SU-DHL-6 (cell line): ENCODE measurements around the gene TPST2.

Experiments
- EZH2phosphoT487 ChIP-seq: fragments of 200-600 bp; sonication (generic), shearing (Covaris generic); conservative IDR thresholded peaks from 2 replicates; pipeline ENCODE4 v1.6.1; 2018; ENCODE audit warnings: mild to moderate bottlenecking, antibody characterized with exemption, low read length, moderate library complexity, mixed read lengths
- TF ChIP-seq, protein P1 (sequence below): fragments of 200-600 bp; sonication (generic); IDR thresholded peaks from one replicate; pipeline ENCODE4 v1.5.1; 2017; ENCODE audit warnings: antibody characterized with exemption, mild to moderate bottlenecking, low read length, moderate library complexity; ENCODE audit not compliant: insufficient read depth, poor library complexity, severe bottlenecking

DNA sequence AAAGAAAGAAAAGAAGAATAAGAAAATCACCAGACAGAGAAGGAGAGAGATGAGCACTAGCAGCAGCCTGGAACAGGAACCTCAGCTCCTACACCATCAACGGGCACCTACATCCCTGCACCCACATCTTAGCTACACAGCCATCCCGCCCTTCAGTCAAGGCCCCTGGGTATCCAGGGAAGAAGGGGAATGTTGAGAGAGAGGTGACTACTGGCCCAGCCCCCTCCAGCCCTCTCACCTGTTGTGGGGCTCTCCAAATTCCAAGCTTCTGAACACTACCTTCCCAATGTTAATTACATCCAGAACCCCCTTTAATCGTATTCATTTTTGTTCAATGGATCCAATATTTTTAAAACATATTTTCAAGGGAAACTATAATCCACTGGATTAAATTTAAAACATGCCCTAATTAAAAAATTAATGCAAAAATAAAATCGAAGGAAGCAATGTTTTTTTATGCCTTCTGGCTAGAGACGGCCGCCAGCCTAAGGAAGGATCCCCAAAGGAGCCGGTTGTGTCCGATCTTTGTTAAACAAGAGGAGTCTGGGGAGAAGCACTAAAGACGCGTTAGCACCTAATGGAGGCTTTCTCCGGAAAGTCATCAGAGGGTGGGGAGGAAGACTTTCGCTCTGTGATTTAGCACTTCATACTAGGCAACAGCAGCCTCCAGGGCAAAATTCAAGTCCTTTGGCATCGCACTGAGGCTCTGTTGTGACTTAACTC, 9.5 kb downstream of the TPST2 start:
- TF ChIP-seq, protein P1, sequence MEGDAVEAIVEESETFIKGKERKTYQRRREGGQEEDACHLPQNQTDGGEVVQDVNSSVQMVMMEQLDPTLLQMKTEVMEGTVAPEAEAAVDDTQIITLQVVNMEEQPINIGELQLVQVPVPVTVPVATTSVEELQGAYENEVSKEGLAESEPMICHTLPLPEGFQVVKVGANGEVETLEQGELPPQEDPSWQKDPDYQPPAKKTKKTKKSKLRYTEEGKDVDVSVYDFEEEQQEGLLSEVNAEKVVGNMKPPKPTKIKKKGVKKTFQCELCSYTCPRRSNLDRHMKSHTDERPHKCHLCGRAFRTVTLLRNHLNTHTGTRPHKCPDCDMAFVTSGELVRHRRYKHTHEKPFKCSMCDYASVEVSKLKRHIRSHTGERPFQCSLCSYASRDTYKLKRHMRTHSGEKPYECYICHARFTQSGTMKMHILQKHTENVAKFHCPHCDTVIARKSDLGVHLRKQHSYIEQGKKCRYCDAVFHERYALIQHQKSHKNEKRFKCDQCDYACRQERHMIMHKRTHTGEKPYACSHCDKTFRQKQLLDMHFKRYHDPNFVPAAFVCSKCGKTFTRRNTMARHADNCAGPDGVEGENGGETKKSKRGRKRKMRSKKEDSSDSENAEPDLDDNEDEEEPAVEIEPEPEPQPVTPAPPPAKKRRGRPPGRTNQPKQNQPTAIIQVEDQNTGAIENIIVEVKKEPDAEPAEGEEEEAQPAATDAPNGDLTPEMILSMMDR: no peak
- TF ChIP-seq EZH2phosphoT487: no peak
